Heart left ventricle (tissue), 16 donors: ENCODE results near the gene GTF3C5. TPM values are rescaled to one million over a fixed set of nuclear protein-coding genes. Genes with fewer than 3 reads are reported as not detected.
A peak's percentile ranks its signal among the peaks of the same experiment; 100 is the strongest.

ENCODE experiments used
- ATAC-seq, 4 donors: fragments of 200-7000 bp; cut with Tn5 transposase; one replicate each; pipeline ENCODE4 v1.9.1; 2020 to 2022; ENCODE audit warnings: moderate library complexity in 4 of 4, mild to moderate bottlenecking in 3 of 4, moderate number of reproducible peaks in 1 of 4
- DNase-seq, 5 donors: peaks; one replicate each; pipeline ENCODE4 v3.0.0-alpha.2; 2020
- H3K27ac ChIP-seq, 12 donors: fragments of 200-600 bp; sonication (generic) in 4 of 12; one replicate each; pipeline versions ENCODE4 v1.5.0 to v1.8.0; 2016 to 2022; ENCODE audit warnings: mild to moderate bottlenecking in 2 of 12
- H3K27me3 ChIP-seq, 9 donors: fragments of 200-600 bp; sonication (generic) in 2 of 9; one replicate each; pipeline versions ENCODE4 v1.5.1 to v1.8.0; 2016 to 2022; ENCODE audit warnings: mild to moderate bottlenecking in 3 of 9
- H3K36me3 ChIP-seq, 9 donors: fragments of 200-600 bp; sonication (generic) in 2 of 9; one replicate each; pipeline versions ENCODE4 v1.5.0 to v1.8.0; 2018 to 2022; ENCODE audit warnings: mild to moderate bottlenecking in 2 of 9
- H3K4me1 ChIP-seq, 12 donors: fragments of 200-600 bp; sonication (generic) in 4 of 12; one replicate each; pipeline versions ENCODE4 v1.5.0 to v1.8.0; 2016 to 2022; ENCODE audit warnings: mild to moderate bottlenecking in 3 of 12
- H3K4me3 ChIP-seq, 12 donors: fragments of 200-600 bp; sonication (generic) in 4 of 12; one replicate each; pipeline versions ENCODE4 v1.5.0 to v1.8.0; 2017 to 2022; ENCODE audit warnings: mild to moderate bottlenecking in 9 of 12, moderate library complexity in 4 of 12
- H3K9me3 ChIP-seq, 12 donors: fragments of 200-600 bp; sonication (generic) in 4 of 12; one replicate each; pipeline versions ENCODE4 v1.5.0 to v1.8.0; 2016 to 2022; ENCODE audit warnings: mild to moderate bottlenecking in 1 of 12
- POLR2A ChIP-seq, 2 donors: fragments of 450-650 bp; IDR thresholded peaks; one replicate each; pipeline ENCODE4 v1.6.1; 2017; ENCODE audit warnings: antibody characterized with exemption in 2 of 2, mild to moderate bottlenecking in 2 of 2, moderate library complexity in 2 of 2
- WGBS, 4 donors: extraction: QIAGEN DNeasy Blood & Tissue Kit in 2 of 4; methylation state at CpG; one replicate each; pipeline versions ENCODE4 v1.1.5 to v1.1.7; 2013 to 2018; 5-methylcytosine and 5-hydroxymethylcytosine counted together
- intact Hi-C, 10 donors: fragments of 100-400 bp; cut with DNase I; formaldehyde crosslinking; loops; one replicate each; pipeline versions ENCODE4 v1.11.1 to v1.14.2; 2022
- polyA plus RNA-seq, 2 donors: library from polyadenylated mRNA; stranded (reverse); fragments of 200-250 nt; gene quantifications; one replicate each; pipeline ENCODE4 v1.2.3, GENCODE V29; 2013
- total RNA-seq, 9 donors: library from RNA; depleted of rRNA in 2 of 9; stranded (reverse); fragments of >200 nt in 2 of 9; fragmentation: NEBNext Ultra II Directional in 3 of 9; extraction: Animal tissue kit (Norgen Biotek cat#: 25700) in 3 of 9; gene quantifications; one replicate each; pipeline versions ENCODE4 v1.1.0 to v1.2.4, GENCODE V29; 2016 to 2023
- TF ChIP-seq, protein P1 (sequence below), 12 donors: fragments of 200-600 bp; sonication (generic) in 4 of 12; IDR thresholded peaks; one replicate each; pipeline versions ENCODE4 v1.5.0 to v1.8.0; 2018 to 2022; ENCODE audit warnings: antibody characterized with exemption in 12 of 12, mild to moderate bottlenecking in 5 of 12
- donor health status: ischemic (EF 13 %, LVEDD 7.1; RV severe dilation, severe dysfunction).
- donor health status: healthy with polysubstance abuse.
- donor health status: DM: no; HTN: yes; CAD: no.
- donor health status: DM: no; HTN: no; CAD: no.
- donor health status: ischemic (EF 25% LVEDD 6.9; RV normal size, moderate dysfunction).
- donor health status: ischemic (EF 25% LVEDD 5.7; RV mildly dilated, moderate dysfunction).
- donor health status: healthy.
- donor health status: DM: yes; HTN: yes; CAD: no.
- donor health status: ischemic (EF 35%, LVEDD 5.7; RV mildly dilated, moderate dysfunction).
- donor health status: nonischemic (EF 11% LVEDD 7.7; RV severe dilation, severe dysfunction).
- donor health status: DM: yes; HTN: yes; CAD: no.
- donor health status: PGD.
- donor health status: ischemic (EF 29% LVEDD 5.4; RV normal size, mild dysfunction).
- donor health status: nonischemic (EF 23%, LVEDD 6.1; RV moderate dilation, normal function).

The GTF3C5 gene
- total and polyA plus RNA-seq, 11 donors, result 22.9 to 51.7 (median 35.9) TPM

DNA sequence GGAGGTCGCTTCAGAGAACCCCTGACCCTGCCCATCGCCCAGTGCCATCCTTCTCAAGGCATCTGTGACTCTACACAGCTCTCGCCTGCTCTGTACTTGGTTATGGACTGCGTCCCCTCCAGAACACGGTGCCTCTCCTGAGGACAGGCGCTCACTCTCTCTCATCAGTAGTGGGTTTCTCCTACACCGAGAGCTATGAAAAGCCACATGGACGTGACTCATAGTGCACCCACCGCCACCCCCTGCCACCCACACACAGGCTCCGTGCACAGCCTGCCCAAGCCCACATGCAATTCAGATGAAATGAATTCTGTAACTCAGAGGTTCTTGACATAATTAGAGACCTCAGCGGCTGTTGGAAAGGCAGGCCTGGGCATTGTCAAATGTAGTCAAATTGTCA is 13.9 kb downstream of the GTF3C5 start:
- TF ChIP-seq POLR2A (IDR thresholded peaks at IDR 0.05), result no peak
- TF ChIP-seq, protein P1, sequence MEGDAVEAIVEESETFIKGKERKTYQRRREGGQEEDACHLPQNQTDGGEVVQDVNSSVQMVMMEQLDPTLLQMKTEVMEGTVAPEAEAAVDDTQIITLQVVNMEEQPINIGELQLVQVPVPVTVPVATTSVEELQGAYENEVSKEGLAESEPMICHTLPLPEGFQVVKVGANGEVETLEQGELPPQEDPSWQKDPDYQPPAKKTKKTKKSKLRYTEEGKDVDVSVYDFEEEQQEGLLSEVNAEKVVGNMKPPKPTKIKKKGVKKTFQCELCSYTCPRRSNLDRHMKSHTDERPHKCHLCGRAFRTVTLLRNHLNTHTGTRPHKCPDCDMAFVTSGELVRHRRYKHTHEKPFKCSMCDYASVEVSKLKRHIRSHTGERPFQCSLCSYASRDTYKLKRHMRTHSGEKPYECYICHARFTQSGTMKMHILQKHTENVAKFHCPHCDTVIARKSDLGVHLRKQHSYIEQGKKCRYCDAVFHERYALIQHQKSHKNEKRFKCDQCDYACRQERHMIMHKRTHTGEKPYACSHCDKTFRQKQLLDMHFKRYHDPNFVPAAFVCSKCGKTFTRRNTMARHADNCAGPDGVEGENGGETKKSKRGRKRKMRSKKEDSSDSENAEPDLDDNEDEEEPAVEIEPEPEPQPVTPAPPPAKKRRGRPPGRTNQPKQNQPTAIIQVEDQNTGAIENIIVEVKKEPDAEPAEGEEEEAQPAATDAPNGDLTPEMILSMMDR (IDR thresholded peaks at IDR 0.05), result no peak
- Histone ChIP-seq H3K27ac (no peak overlapping the region), H3K9me3 (no peaks in the 10 kb centered on the region), H3K4me1 (peaks cover 0 to 6% (median 0%) of the 10 kb centered on the region in 12 donors), H3K36me3 (peaks cover 2 to 84% (median 78%) of the 10 kb centered on the region in 9 donors), H3K4me3 (no peak overlapping the region), H3K27me3 (no peaks in the 10 kb centered on the region)
- 91 to 94% (median 94%) methylated on average over 11 of the region's 11 CpGs for WGBS, 4 donors
- DNase-seq, result no peak
- no peak for ATAC-seq
- intact Hi-C loops, result loop anchor here in 6 of 10 donors (5.0 to 10.0 kb wide), 4 partner anchors 53 to 103 kb away; no protein-coding TSS in a partner anchor

DNA sequence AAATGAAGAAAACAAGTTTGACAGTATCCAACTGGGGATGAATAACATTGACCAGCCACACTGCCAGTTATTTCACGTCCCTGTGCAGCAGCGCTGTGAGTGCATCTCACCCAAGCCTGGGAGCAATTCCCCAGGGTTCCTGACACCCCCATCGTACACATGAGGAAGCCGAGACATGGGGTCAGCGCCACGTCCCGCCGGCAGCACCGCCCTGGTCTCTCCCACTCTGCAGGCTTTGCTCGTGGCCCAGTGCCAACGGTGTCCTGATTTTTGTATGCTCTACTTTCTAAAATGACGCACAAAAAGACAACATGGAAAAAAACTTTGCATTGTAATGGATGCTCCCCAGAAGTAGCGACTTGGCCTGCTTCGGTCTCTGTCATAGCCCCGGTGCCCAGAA is 14.3 kb downstream of the GTF3C5 start:
- intact Hi-C loops, result loop anchor here in 4 of 10 donors (5.0 to 10.0 kb wide), 4 partner anchors 52 to 102 kb away; no protein-coding TSS in a partner anchor

DNA sequence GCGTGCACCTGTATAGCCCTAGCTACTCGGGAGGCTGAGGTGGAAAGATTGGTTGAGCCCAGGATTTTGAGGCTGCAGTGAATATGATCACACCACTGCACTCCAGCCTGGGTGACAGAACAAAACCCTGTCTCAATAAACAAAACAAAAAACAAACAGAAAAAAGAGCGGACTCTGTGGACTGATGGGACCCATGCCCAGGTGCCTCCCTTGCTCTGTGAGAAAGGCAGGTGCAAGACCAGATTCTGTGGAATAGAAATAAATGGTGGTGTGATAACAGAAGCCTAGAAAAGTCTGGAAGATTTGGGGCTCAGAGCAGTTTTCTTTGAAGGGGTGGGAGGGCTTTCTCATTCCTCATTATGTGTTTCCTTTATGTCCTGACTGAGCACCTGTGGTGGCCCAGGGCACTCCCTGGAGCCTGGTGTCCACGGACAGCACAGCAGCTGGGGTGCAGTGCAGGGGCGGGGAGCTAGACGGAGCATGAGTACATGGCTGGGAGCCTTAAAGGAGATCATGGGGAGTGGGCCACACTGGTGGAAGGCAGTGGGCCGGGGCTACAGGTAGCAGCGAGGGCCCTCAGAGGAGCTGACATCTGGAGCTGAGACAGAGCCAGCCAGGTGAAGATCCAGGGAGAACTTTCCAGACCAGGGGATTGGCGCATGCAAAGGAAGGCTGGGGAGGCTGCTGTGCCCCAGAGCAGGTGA is 15.6 kb downstream of the GTF3C5 start:
- peak in 1 of 5 donors; percentile 13 for DNase-seq
- intact Hi-C loops, result loop anchor here in 4 of 10 donors (5.0 to 10.0 kb wide), 4 partner anchors 51 to 101 kb away; no protein-coding TSS in a partner anchor
- Histone ChIP-seq H3K27me3 (no peaks in the 10 kb centered on the region), H3K4me1 (no peaks in the 10 kb centered on the region), H3K36me3 (peaks cover 2 to 100% (median 89%) of the 10 kb centered on the region in 9 donors), H3K9me3 (no peaks in the 10 kb centered on the region), H3K4me3 (no peak overlapping the region), H3K27ac (no peak overlapping the region)
- ATAC-seq, result no peak
- TF ChIP-seq, protein P1 (IDR thresholded peaks at IDR 0.05), result no peak
- no peak for TF ChIP-seq POLR2A (IDR thresholded peaks at IDR 0.05)
- 93 to 97% (median 95%) methylated on average over 9 of the region's 9 CpGs for WGBS, 4 donors

More for the DNA sequence above, 14.3 kb downstream of the GTF3C5 start:
- Histone ChIP-seq H3K4me1 (peaks cover 0 to 5% (median 0%) of the 10 kb centered on the region in 12 donors), H3K27ac (no peak overlapping the region), H3K9me3 (no peaks in the 10 kb centered on the region), H3K36me3 (peaks cover 2 to 89% (median 82%) of the 10 kb centered on the region in 9 donors), H3K4me3 (no peak overlapping the region), H3K27me3 (no peaks in the 10 kb centered on the region)
- ATAC-seq (no peak), DNase-seq (no peak)
- 91 to 93% (median 93%) methylated on average over 15 of the region's 15 CpGs for WGBS, 4 donors
- TF ChIP-seq, protein P1 (IDR thresholded peaks at IDR 0.05), result no peak
- TF ChIP-seq POLR2A (IDR thresholded peaks at IDR 0.05), result no peak

DNA sequence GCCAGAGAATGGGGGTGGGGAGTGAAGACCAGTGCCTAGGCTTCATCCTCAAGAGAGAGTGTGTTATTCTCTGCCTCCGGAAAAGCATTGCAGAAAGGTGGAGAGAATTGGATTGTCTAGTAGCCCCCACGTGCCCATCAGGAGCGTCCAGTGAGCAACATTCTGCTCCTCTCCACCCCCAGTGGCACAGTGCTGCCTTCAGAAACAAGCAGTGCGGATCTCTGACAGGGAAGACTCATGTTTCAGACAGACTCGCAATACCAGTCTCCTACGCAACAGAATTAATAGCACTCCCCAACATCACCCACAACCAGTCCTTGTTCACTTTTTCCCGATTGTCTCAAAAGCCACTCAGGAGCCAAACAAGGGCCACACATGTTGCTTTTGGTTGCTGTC is 16.1 kb downstream of the GTF3C5 start:
- Histone ChIP-seq H3K9me3 (no peaks in the 10 kb centered on the region), H3K4me3 (no peak overlapping the region), H3K27ac (no peak overlapping the region), H3K27me3 (no peaks in the 10 kb centered on the region), H3K36me3 (peaks cover 2 to 100% (median 91%) of the 10 kb centered on the region in 9 donors), H3K4me1 (no peaks in the 10 kb centered on the region)
- intact Hi-C loops, result loop anchor here in 4 of 10 donors (5.0 to 10.0 kb wide), 4 partner anchors 50 to 100 kb away; no protein-coding TSS in a partner anchor
- ATAC-seq, result no peak
- no peak for TF ChIP-seq POLR2A (IDR thresholded peaks at IDR 0.05)
- TF ChIP-seq, protein P1 (IDR thresholded peaks at IDR 0.05), result no peak
- WGBS, 4 donors, result 90 to 94% (median 92%) methylated on average over 7 of the region's 7 CpGs
- DNase-seq, result no peak
